Stimulated activated CD4-positive, alpha-beta T cell treated with anti-CD3 and anti-CD28 coated beads, Interleukin-1b, Interleukin-23, amount 100 ng/mL, for 4 hours (primary cell): Measurements from ENCODE around the gene GAREM2.

Experiments
- DNase-seq, 2 donors: peaks; one replicate each; pipeline ENCODE4 v3.0.0-alpha.2; 2020; ENCODE audit warnings: low read depth in 2 of 2

Gene GAREM2

GRCh38 chr2:26237868-26238267 is 65.0 kb downstream of the GAREM2 start:
- no peak for DNase-seq

- no peak for DNase-seq
These were observed 65.5 kb downstream of the GAREM2 start for GRCh38 chr2:26238311-26238958.
